Spleen (tissue), 11 donors: ENCODE data around the gene B4GALNT3. TPM values are rescaled to one million over a fixed set of nuclear protein-coding genes. Genes with fewer than 3 reads are reported as not detected.

Experiments
- DNase-seq: peaks from one replicate; pipeline ENCODE4 v3.0.0-alpha.2; 2020
- H3K27ac ChIP-seq, 8 donors: fragments of 200-600 bp; sonication (generic) in 7 of 8; 1 replicate in 4 of 8; 2 replicates in 4 of 8; pipeline versions ENCODE4 v1.5.0 to v1.8.0; 2016 to 2021; ENCODE audit warnings: inconsistent platforms in 4 of 8, mild to moderate bottlenecking in 4 of 8, moderate library complexity in 1 of 8
- H3K27me3 ChIP-seq, 7 donors: fragments of 200-600 bp; sonication (generic) in 6 of 7; replicated peaks in 1 of 7; 1 replicate in 4 of 7; 2 replicates in 3 of 7; pipeline versions ENCODE4 v1.5.0 to v1.8.0; 2016 to 2021; ENCODE audit warnings: inconsistent platforms in 3 of 7, mild to moderate bottlenecking in 1 of 7
- H3K36me3 ChIP-seq, 6 donors: fragments of 200-600 bp; sonication (generic) in 5 of 6; 1 replicate in 4 of 6; 2 replicates in 2 of 6; pipeline versions ENCODE4 v1.5.0 to v1.8.0; 2016 to 2021; ENCODE audit warnings: inconsistent platforms in 2 of 6
- H3K4me1 ChIP-seq, 6 donors: fragments of 200-600 bp; sonication (generic) in 5 of 6; 1 replicate in 3 of 6; 2 replicates in 3 of 6; pipeline versions ENCODE4 v1.5.0 to v1.8.0; 2016 to 2021; ENCODE audit warnings: inconsistent platforms in 3 of 6
- H3K4me3 ChIP-seq, 8 donors: fragments of 200-600 bp; sonication (generic) in 7 of 8; 1 replicate in 4 of 8; 2 replicates in 4 of 8; pipeline versions ENCODE4 v1.5.0 to v1.8.0; 2016 to 2021; ENCODE audit warnings: inconsistent platforms in 4 of 8, mild to moderate bottlenecking in 4 of 8, moderate library complexity in 2 of 8
- H3K9me3 ChIP-seq, 8 donors: fragments of 200-600 bp; sonication (generic) in 7 of 8; 1 replicate in 4 of 8; 2 replicates in 4 of 8; pipeline versions ENCODE4 v1.5.0 to v1.8.0; 2016 to 2021; ENCODE audit warnings: inconsistent platforms in 4 of 8
- CTCF ChIP-seq, 11 experiments: fragments of 200-600 bp in 7 of 11; fragments of 450-650 bp in 4 of 11; sonication (generic) in 4 of 11; IDR thresholded peaks in 8 of 11; conservative IDR thresholded peaks in 3 of 11; 1 replicate in 7 of 11; 2 replicates in 4 of 11; pipeline versions ENCODE4 v1.4.0 to v1.8.0; 2016 to 2021; ENCODE audit warnings: antibody characterized with exemption in 11 of 11, inconsistent platforms in 4 of 11, mild to moderate bottlenecking in 1 of 11
- POLR2A ChIP-seq, 3 donors: fragments of 450-650 bp; IDR thresholded peaks; one replicate each; pipeline ENCODE4 v1.5.1; 2017; ENCODE audit warnings: antibody characterized with exemption in 3 of 3, mild to moderate bottlenecking in 1 of 3
- POLR2AphosphoS5 ChIP-seq, 3 donors: sonication (generic); formaldehyde crosslinking; IDR thresholded peaks; one replicate each; pipeline ENCODE4 v1.5.1; 2017; ENCODE audit warnings: antibody characterized with exemption in 3 of 3
- WGBS, 5 donors: extraction: QIAGEN DNeasy Blood & Tissue Kit in 3 of 5; methylation state at CpG; one replicate each; pipeline versions ENCODE4 v1.1.5 to v1.1.7; 2013 to 2018; 5-methylcytosine and 5-hydroxymethylcytosine counted together
- intact Hi-C: fragments of 100-400 bp; cut with DNase I; formaldehyde crosslinking; loops from one replicate; pipeline ENCODE4 v1.15.0; 2023; ENCODE audit warnings: low total_unique reads
- polyA plus RNA-seq, 3 donors: library from polyadenylated mRNA; stranded (reverse); fragments of 200-250 nt; gene quantifications; one replicate each; pipeline ENCODE4 v1.2.1, GENCODE V29; 2013
- total RNA-seq, 7 donors: library from RNA; depleted of rRNA in 3 of 7; stranded (reverse); fragments of >200 nt in 3 of 7; fragmentation: NEBNext Ultra II Directional in 4 of 7; extraction: Animal tissue kit (Norgen Biotek cat#: 25700) in 4 of 7; gene quantifications; one replicate each; pipeline versions ENCODE4 v1.1.0 to v1.2.1, GENCODE V29; 2016 to 2021
- donor health status: healthy with polysubstance abuse.
- donor health status: DM: no; HTN: no; CAD: no; lungs with moderate emphysema.
- donor health status: DM: no; HTN: no; CAD: no.
- donor health status: Bipolar disorder and iron deficiency.
- donor health status: healthy.
- donor health status: DM: no; HTN: no; CAD: no.
- donor health status: DM: yes; HTN: yes; CAD: no.

The B4GALNT3 gene
- total and polyA plus RNA-seq, 10 donors, result 0.28 to 2.0 (median 1.5) TPM

GRCh38 chr12:539540-540310 is 80.0 kb downstream of the B4GALNT3 start:
- WGBS, 5 donors, result 89 to 92% (median 91%) methylated on average over 18 of the region's 18 CpGs
- peaks cover 9 to 31% (median 19%) of the 10 kb centered on the region in 6 donors for H3K4me1 ChIP-seq
- intact Hi-C loops, result no loop called here
- DNase-seq, result no peak
- H3K4me3 ChIP-seq, result no peak overlapping the region
- H3K27me3 ChIP-seq, result peaks cover 0 to 21% (median 5%) of the 10 kb centered on the region in 7 donors
- no peak for TF ChIP-seq CTCF (IDR thresholded peaks at IDR 0.05 in 8 of 11, conservative IDR thresholded peaks at IDR 0.05 in 3 of 11)
- no peak for TF ChIP-seq POLR2A (IDR thresholded peaks at IDR 0.05)
- no peak for TF ChIP-seq POLR2AphosphoS5 (IDR thresholded peaks at IDR 0.05)
- H3K9me3 ChIP-seq, result no peaks in the 10 kb centered on the region
- H3K36me3 ChIP-seq, result no peaks in the 10 kb centered on the region
- peak overlapping the region in 1 of 8 donors; percentile 56 for H3K27ac ChIP-seq

- H3K4me3 ChIP-seq, result no peak overlapping the region
- intact Hi-C loops, result no loop called here
- H3K4me1 ChIP-seq, result peaks cover 14 to 43% (median 28%) of the 10 kb centered on the region in 6 donors
- no peaks in the 10 kb centered on the region for H3K9me3 ChIP-seq
- no peak overlapping the region for H3K27ac ChIP-seq
- TF ChIP-seq POLR2AphosphoS5 (IDR thresholded peaks at IDR 0.05) (no peak), CTCF (IDR thresholded peaks at IDR 0.05 in 8 of 11, conservative IDR thresholded peaks at IDR 0.05 in 3 of 11) (no peak), POLR2A (IDR thresholded peaks at IDR 0.05) (no peak)
- H3K27me3 ChIP-seq, result peaks cover 0 to 37% (median 12%) of the 10 kb centered on the region in 7 donors
- no peak for DNase-seq
- no peaks in the 10 kb centered on the region for H3K36me3 ChIP-seq
- WGBS, 5 donors, result 68 to 95% (median 88%) methylated on average over 7 to 9 of the region's 9 CpGs
Measured at GRCh38 chr12:541676-542324, 82.1 kb downstream of the B4GALNT3 start.

GRCh38 chr12:542395-543113 is 82.8 kb downstream of the B4GALNT3 start:
- H3K9me3 ChIP-seq, result no peaks in the 10 kb centered on the region
- H3K4me1 ChIP-seq, result peaks cover 17 to 49% (median 33%) of the 10 kb centered on the region in 6 donors
- peak; percentile 56 for DNase-seq
- H3K4me3 ChIP-seq, result no peak overlapping the region
- peaks cover 0 to 45% (median 13%) of the 10 kb centered on the region in 7 donors for H3K27me3 ChIP-seq
- H3K36me3 ChIP-seq, result no peaks in the 10 kb centered on the region
- WGBS, 5 donors, result 61 to 79% (median 68%) methylated on average over 6 to 8 of the region's 8 CpGs
- TF ChIP-seq CTCF (IDR thresholded peaks at IDR 0.05 in 8 of 11, conservative IDR thresholded peaks at IDR 0.05 in 3 of 11), result no peak
- TF ChIP-seq POLR2A (IDR thresholded peaks at IDR 0.05), result no peak
- TF ChIP-seq POLR2AphosphoS5 (IDR thresholded peaks at IDR 0.05), result no peak
- intact Hi-C loops, result no loop called here
- H3K27ac ChIP-seq, result no peak overlapping the region
